Raji (cell line): Measurements from ENCODE around the gene SERP2.

Source experiments
- POLR2A ChIP-seq: IDR thresholded peaks from 2 replicates; pipeline ENCODE4 v1.6.1; 2011; ENCODE audit warnings: low read depth, low read length, control low read depth; ENCODE audit not compliant: insufficient read depth

Gene SERP2

GRCh38 chr13:44371421-44371820 lies 2.2 kb upstream of the SERP2 start:
- no peak for TF ChIP-seq POLR2A

- TF ChIP-seq POLR2A: no peak
Measured at GRCh38 chr13:44373247-44373600, 400 bp upstream of the SERP2 start.

- TF ChIP-seq POLR2A: no peak
Measured at GRCh38 chr13:44374348-44374712, 706 bp downstream of the SERP2 start.

DNA sequence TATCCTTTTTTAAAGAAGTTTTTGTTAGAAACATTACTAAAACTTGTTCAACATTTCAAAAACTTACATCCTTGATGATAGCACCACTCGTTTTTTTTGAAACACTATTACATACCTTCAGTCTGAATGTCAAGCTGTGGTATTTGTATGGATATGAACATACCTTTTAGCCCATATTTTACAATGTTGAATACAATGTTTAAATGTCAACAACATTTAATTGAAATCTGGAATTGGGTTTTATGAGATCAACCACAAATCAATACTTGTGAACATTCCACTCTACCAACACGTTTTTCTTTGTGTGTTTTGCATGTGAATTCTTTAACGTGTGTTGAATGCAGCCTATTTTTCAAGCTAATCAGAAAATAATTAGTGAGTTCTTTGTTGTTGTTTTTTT lies 4.7 kb downstream of the SERP2 start:
- no peak for TF ChIP-seq POLR2A

GRCh38 chr13:44379885-44380284 lies 6.3 kb downstream of the SERP2 start:
- no peak for TF ChIP-seq POLR2A

DNA sequence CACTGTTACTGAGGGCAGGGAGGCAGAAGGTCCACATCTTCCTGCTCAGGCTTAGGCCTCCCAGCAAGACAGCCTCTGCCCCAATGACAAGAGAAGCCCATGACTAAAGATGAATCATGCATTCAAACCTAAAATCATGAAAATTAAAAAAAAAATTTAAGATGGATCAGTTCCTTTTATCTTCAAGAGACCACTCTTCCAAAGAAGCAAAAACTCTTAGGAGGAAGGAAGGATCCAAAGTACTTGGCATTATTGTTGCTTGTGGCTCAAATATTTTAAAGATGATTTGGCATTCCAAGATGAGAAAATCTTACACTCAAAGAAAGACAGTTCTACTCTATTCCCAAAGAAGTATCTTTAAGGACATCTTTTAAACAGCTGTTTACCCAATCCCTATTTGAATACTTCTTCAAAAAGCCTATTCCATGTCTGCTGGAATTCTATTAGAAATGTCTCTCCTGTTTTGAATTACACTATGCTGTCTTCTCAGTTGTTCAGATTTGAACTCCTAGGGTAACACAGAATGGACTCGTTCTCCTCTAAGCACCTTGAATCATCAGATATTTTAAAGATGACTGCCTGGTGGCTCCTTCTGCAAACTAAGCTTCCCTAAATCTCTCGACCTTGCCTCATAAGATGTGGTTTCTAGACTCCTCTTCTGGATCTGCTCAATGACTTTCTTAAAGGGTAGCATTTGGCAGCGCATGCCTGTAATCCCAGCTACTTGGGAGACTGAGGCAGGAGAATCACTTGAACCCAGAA lies 7.0 kb downstream of the SERP2 start:
- TF ChIP-seq POLR2A: no peak

DNA sequence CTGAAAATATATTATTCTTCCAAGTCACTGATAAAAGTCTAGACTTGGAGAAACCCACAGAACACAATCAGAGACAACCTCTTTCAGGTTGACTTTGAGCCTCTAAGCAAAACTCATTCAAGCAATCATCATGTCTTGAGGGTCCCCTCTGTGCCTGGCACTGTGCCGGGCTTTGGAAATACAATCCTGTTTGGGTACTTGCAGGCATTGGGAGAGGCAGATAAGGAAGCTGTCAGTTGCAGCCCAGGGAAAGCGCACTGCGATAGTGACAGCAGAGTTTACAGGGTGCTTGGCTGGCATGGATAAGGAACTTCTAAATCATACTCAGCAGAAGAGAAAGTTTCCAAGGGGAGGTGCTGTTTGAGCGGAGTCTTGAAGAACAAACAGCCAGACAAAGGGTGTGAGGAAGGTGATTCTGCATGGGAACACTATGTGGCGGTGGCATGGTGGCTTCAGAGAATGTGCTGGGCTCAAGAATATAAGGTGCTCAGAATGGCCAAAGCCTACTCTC lies 9.1 kb downstream of the SERP2 start:
- TF ChIP-seq POLR2A: no peak

DNA sequence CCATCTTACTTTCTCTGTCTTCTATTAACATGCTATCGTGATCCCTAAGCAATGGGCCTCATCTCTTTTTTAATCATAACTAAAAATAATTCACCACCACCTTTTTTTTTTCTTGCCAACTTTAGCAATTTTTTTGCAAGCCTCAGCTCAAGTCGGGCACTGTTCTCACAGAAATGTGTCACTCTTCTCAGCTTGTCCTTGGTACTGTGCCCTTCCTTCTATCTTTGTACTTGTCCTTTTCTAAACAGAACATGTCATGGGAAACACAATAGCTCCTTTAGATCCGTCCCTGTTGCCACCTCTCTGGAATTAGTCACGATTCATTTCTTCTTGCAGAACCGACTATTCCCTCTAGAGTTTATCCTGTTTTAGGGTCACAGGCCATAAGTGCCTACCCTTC lies 10.3 kb downstream of the SERP2 start:
- no peak for TF ChIP-seq POLR2A

- no peak for TF ChIP-seq POLR2A
Measured at GRCh38 chr13:44384778-44385177, 11.2 kb downstream of the SERP2 start.

DNA sequence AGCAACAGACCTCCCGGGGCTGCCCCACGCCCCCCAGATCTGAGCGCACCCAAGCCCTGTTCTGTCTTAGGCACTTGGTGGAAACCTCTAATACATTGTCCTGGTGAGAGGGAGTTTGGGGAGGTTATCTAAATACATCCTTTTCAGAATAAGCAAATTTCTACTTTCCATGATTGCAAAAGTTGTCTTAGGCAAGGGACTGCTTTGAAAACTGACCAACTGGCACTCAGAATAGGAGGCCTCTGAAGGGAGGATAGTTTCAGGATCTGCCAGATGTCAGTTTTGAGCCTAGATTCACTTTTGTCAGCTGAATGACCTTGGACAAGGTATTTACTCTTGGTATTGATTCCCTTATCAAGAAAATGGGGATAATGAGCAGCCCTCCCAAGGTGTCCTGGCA lies 11.8 kb downstream of the SERP2 start:
- no peak for TF ChIP-seq POLR2A

DNA sequence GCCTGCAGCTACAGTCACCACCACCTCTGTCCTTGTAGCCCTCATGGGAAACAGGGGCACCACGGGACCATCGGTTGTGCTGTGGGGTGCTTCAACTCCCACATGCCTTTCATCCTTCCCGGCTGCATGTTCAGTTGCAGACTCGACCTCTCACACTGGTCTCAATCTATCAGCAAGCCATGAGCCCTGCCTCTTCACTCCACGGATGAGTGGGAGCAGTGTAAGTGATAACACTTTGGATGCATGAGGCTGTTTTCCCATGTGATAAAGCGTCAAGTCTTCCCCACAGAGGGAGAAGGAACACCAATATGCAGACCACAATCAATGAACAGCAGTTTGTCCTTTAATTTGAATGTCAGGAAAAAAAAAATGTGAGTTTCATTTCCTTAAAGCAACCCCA lies 12.2 kb downstream of the SERP2 start:
- no peak for TF ChIP-seq POLR2A

- no peak for TF ChIP-seq POLR2A
Measured at GRCh38 chr13:44386913-44387556, 13.4 kb downstream of the SERP2 start.

- no peak for TF ChIP-seq POLR2A
Measured at GRCh38 chr13:44388427-44389059, 14.9 kb downstream of the SERP2 start.

- TF ChIP-seq POLR2A: no peak
Measured at GRCh38 chr13:44389060-44389666, 15.5 kb downstream of the SERP2 start.

DNA sequence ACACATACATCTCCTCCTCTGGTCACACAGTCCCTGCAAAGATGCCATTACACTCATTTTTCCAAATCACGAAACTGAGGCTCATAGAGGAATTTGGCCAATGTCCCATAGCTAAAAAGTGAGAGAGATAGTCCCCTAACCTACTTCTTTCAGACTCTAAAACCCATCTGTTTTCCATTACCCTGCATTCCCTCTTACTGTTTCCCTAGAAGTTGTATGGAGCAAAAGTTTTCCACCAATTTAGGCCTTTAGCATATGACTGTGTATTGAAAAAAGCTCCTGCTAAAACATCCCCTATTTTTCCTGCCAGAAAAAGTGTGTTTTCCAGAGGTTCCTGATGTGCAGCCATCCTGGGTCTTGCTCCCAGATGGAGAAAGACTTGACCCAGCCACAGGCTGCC lies 16.3 kb downstream of the SERP2 start:
- TF ChIP-seq POLR2A: no peak

DNA sequence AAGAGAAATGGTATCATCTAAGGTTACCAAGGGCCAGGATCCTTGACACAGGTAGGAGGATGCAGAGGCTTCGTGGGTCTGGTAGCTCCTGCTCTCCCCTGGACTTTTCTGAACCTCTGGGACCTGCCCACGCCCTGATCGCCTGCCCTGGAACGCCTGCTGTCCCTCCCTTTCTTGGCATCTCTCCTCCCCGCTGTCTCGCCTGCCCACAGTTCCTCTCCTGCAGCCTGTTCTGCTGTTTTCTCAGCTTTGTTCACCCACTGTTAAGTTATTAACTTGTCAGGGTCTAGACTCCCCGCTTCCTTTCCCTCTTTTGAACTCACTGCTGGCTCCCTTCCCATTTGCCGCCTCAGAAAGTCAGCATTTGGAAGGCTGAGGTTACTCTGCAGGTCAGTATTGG lies 19.8 kb downstream of the SERP2 start:
- no peak for TF ChIP-seq POLR2A
